ENCODE results near the gene MTRF1L. TPM values are rescaled to one million over a fixed set of nuclear protein-coding genes. Genes with fewer than 3 reads are reported as not detected.
A peak's percentile ranks its signal among the peaks of the same experiment; 100 is the strongest.

MTRF1L gene
- total RNA-seq (2021; fragmentation: NEBNext Ultra II Directional; extraction: Animal tissue kit (Norgen Biotek cat#: 25700)) (24.0 and 26.5 TPM in 2 replicates), polyA plus RNA-seq (2011; rRNA removed) (3.0 and 4.5 TPM in 2 replicates), polyA minus RNA-seq (2011; rRNA and poly(A)+ RNA removed) (10.5 and 13.7 TPM in 2 replicates)
- 6.8 TPM for polyA plus RNA-seq (2011; cell fraction: cytosol; rRNA removed)
- polyA plus RNA-seq (2011; cell fraction: nucleus; rRNA removed), result 12.7 TPM
- 10.4 to 18.3 TPM (median 12.7 TPM) in 4 replicates for polyA plus RNA-seq (2012, experiment 1 of 2)
- polyA plus RNA-seq (2012, experiment 2 of 2), result 2.2 TPM
- polyA plus RNA-seq (2013, experiment 1 of 2), result 22.0 TPM
- 20.6 TPM for polyA plus RNA-seq (2013, experiment 2 of 2)
- 5.1 TPM for polyA minus RNA-seq (2011; cell fraction: cytosol; rRNA and poly(A)+ RNA removed)
- polyA minus RNA-seq (2011; cell fraction: nucleus; rRNA and poly(A)+ RNA removed), result 42.0 TPM
- long read RNA-seq, experiment 1, partial matches to known transcripts, result 2 of 17 reads
- long read RNA-seq, experiment 1, other reads (novel, unspliced or antisense), result 12 of 17 reads
- long read RNA-seq, experiment 2, partial matches to known transcripts, result 11 of 12 reads
- long read RNA-seq, experiment 2, other reads (novel, unspliced or antisense), result 1 of 12 reads

GRCh38 chr6:153002613-153003365 is at the start of gene MTRF1L:
MTRF1L (minus strand) TSS chr6:153002709; CDS start chr6:153002685, 24 bp downstream.
- Histone ChIP-seq H3K4me1 (replicated peaks in 1 of 4; ENCODE audit: control insufficient read depth in 3 of 4, insufficient read depth in 4 of 4, low read length in 3 of 4) (peaks cover 0 to 3% (median 1%) of the 10 kb centered on the region in 4 experiments; a peak in 2 of 7 replicates), H2BK5ac (ENCODE audit: low read depth, low read length) (peak within 1 kb of the TSS; percentile 89), H3K9ac (replicated peaks in 1 of 4; ENCODE audit: extremely low read depth in 1 of 4, low read depth in 3 of 4, low read length in 3 of 4) (peak within 1 kb of the TSS; percentile 78 to 98 (median 91)), H2BK12ac (ENCODE audit: low read depth, low read length) (no peak within 1 kb of the TSS), H3K27me3 (replicated peaks in 1 of 4; ENCODE audit: control insufficient read depth in 3 of 4, extremely low read depth in 1 of 4, insufficient read depth in 3 of 4, low read length in 3 of 4) (no peaks in the 10 kb centered on the region), H2BK20ac (ENCODE audit: low read length) (no peak within 1 kb of the TSS), H2AK5ac (ENCODE audit: low read depth, low read length) (no peak within 1 kb of the TSS), H3K4me2 (ENCODE audit: insufficient read depth in 1 of 2, low read depth in 2 of 2, low read length in 2 of 2) (peak within 1 kb of the TSS; percentile 86 to 99), H3K36me3 (ENCODE audit: control insufficient read depth in 2 of 4, insufficient read depth in 4 of 4, low read length in 3 of 4) (peaks cover 0 to 7% (median 0%) of the 10 kb centered on the region in 4 experiments; a peak in 3 of 8 replicates), H3K79me2 (ENCODE audit: control insufficient read depth in 1 of 2, insufficient read depth in 2 of 2, low read length in 2 of 2) (peaks cover 12 to 46% of the 10 kb centered on the region in 2 experiments), H3K14ac (ENCODE audit: insufficient read length) (peak within 1 kb of the TSS; percentile 8), H3K23me2 (ENCODE audit: low read depth, low read length) (peaks cover 12% of the 10 kb centered on the region), H3K9me3 (ENCODE audit: insufficient read depth in 2 of 2, low read depth in 1 of 2, low read length in 1 of 2) (no peaks in the 10 kb centered on the region), H3K27ac (ENCODE audit: low read depth, low read length) (peak within 1 kb of the TSS; percentile 69; the same call in 1 of the 2 replicates), H4K5ac (ENCODE audit: insufficient read length, low read depth, low read length) (peak within 1 kb of the TSS; percentile 42), H2AFZ (ENCODE audit: low read length) (peak within 1 kb of the TSS; percentile 93), H3K4ac (replicated peaks; ENCODE audit: insufficient read length, low read depth, low read length) (no peak within 1 kb of the TSS), H2BK120ac (replicated peaks; ENCODE audit: low read depth, low read length) (no peak within 1 kb of the TSS), H4K91ac (replicated peaks; ENCODE audit: insufficient read length, low read length) (no peak within 1 kb of the TSS), H3K18ac (ENCODE audit: extremely low read depth, low read length) (0 out of 2 replicates have a peak within 1 kb of the TSS, but pooled peaks have one; percentile 41), H3K23ac (ENCODE audit: insufficient read length) (no peak within 1 kb of the TSS), H2BK15ac (ENCODE audit: low read length) (no peak within 1 kb of the TSS), H3K79me1 (ENCODE audit: low read depth, low read length) (peaks cover 2% of the 10 kb centered on the region; the same call in 1 of the 2 replicates), H4K20me1 (replicated peaks in 1 of 2; ENCODE audit: control insufficient read depth in 1 of 2, insufficient read depth in 2 of 2, low read length in 2 of 2) (peaks cover 3 to 5% of the 10 kb centered on the region in 2 experiments), H3K4me3 (ENCODE audit: extremely low read depth in 1 of 4, insufficient read depth in 2 of 4, low read depth in 3 of 4, low read length in 4 of 4) (peak within 1 kb of the TSS; percentile 84 to 100 (median 98)), H4K8ac (ENCODE audit: extremely low read depth, insufficient read depth, low read length) (peak within 1 kb of the TSS; percentile 54; the same call in 1 of the 2 replicates), H3K56ac (replicated peaks; ENCODE audit: insufficient read length, low read depth, low read length) (peak within 1 kb of the TSS; percentile 74)
- 2% methylated on average over 48 of the region's 52 CpGs; no CpG with 5 or more reads in 1 of the 2 experiments for WGBS, 2 experiments (ENCODE audit: extremely low coverage in 1 of 2, insufficient coverage in 1 of 2, insufficient read length in 1 of 2, insufficient replicate concordance in 2 of 2, low coverage in 1 of 2, low lambda C conversion rate in 2 of 2, missing lambda C conversion rate in 1 of 2)
- FAIRE-seq, result peak; percentile 84
- CTCF ChIA-PET (ENCODE audit: partially characterized antibody), result interaction anchor here (1.0 kb wide), 1 partner anchor 275 kb away, joined by 3 read pairs; no protein-coding TSS in a partner anchor
- POLR2A ChIA-PET (ENCODE audit: partially characterized antibody), result interaction anchor here (2.7 to 8.8 kb wide), 2 partner anchors 11 to 18 kb away, joined by 8 to 103 read pairs; partner anchors contain the start of gene FBXO5
- peak; percentile 90 to 96 for DNase-seq (ENCODE audit: low read depth in 1 of 2, low spot score in 2 of 2)
- peak; percentile 74 for TF ChIP-seq E2F6 (IDR thresholded peaks at IDR 0.05)
- TF ChIP-seq SIN3A (conservative IDR thresholded peaks at IDR 0.05 in 1 of 2, IDR thresholded peaks at IDR 0.05 in 1 of 2; ENCODE audit: low read depth in 1 of 2, low read length in 2 of 2), result 0 out of 4 replicates have a peak, but pooled peaks have one; percentile 8 to 11
- peak; percentile 78; the same call in 1 of the 2 replicates for TF ChIP-seq TAF1 (IDR thresholded peaks at IDR 0.05; ENCODE audit: low read depth, low read length)
- no peak for TF ChIP-seq TAF7 (optimal IDR thresholded peaks at IDR 0.05; ENCODE audit: borderline replicate concordance, low read depth, low read length)
- no peak for TF ChIP-seq ATF3 (IDR thresholded peaks at IDR 0.05; ENCODE audit: insufficient read depth, low read depth, low read length)
- peak; percentile 75 for TF ChIP-seq BRCA1 (IDR thresholded peaks at IDR 0.05; ENCODE audit: low read depth, low read length)

Measured in H1 (cell line).